ENCODE measurements around the gene BRSK2.

DNA sequence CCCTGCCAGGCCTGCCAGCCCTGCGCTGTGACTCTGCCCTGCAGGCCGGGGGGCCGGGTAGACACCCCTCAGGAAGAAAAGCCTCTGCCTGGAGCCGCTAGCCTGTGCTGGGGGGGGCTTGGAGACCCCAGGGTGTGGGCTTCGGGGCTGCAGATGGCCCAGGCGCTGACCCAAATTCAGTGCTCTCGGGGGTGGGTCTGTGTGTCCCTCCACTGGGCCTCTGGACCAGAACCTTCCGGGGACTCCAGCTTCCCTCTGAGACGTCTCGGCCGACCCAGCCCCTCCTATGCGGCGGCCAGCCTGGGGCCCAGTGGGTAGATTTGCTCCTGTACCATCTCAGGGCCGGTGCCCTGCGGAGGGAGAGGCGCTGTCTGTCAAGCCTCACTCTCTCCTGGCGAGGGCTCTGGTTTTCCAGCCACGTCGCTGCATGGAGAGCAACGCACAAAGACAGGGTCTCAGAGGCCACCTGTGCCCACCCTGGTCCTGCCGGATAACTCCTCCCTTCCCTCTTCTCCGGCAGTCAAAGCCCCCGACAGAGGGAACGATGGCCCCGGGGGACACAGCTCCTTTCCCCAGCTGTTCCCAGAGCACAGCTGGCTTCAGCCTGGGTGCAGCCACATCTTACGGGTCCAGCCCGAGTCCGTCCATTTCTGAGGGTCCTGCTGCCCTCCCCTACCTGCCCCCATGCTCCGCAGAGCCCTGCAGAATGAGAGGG, 40.2 kb upstream of the BRSK2 start:
- TF ChIP-seq, protein P1, sequence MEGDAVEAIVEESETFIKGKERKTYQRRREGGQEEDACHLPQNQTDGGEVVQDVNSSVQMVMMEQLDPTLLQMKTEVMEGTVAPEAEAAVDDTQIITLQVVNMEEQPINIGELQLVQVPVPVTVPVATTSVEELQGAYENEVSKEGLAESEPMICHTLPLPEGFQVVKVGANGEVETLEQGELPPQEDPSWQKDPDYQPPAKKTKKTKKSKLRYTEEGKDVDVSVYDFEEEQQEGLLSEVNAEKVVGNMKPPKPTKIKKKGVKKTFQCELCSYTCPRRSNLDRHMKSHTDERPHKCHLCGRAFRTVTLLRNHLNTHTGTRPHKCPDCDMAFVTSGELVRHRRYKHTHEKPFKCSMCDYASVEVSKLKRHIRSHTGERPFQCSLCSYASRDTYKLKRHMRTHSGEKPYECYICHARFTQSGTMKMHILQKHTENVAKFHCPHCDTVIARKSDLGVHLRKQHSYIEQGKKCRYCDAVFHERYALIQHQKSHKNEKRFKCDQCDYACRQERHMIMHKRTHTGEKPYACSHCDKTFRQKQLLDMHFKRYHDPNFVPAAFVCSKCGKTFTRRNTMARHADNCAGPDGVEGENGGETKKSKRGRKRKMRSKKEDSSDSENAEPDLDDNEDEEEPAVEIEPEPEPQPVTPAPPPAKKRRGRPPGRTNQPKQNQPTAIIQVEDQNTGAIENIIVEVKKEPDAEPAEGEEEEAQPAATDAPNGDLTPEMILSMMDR (IDR thresholded peaks at IDR 0.05): no peak
- TF ChIP-seq POLR2A (IDR thresholded peaks at IDR 0.05): no peak
